K562 (cell line): ENCODE measurements around the gene SPTLC3. TPM values are rescaled to one million over a fixed set of nuclear protein-coding genes. Genes with fewer than 3 reads are reported as not detected.
A peak's percentile ranks its signal among the peaks of the same experiment; 100 is the strongest.

Experiments
- ATAC-seq: fragments of 200-7000 bp; cut with Tn5 transposase; 3 replicates; pipeline ENCODE4 v1.9.1; 2020; ENCODE audit warnings: moderate library complexity
- BruUV-seq: library from RNA; stranded (reverse); fragments of 400-500 nt; replicated peaks from 2 replicates; lab custom pipeline; 2021; lab: Mats Ljungman, UMichigan
- CTCF ChIA-PET: fragments of 300-600 bp; formaldehyde crosslinking; extraction: SDS; loops from one replicate; lab custom pipeline; 2021; ENCODE audit warnings: low intra/inter-chr PET ratio; lab: Yijun Ruan, JAX
- POLR2A ChIA-PET: fragments of 300-600, 350-650 bp; sonication (Branson Sonifier 250); formaldehyde crosslinking; extraction: SDS; loops from one replicate; lab custom pipeline; 2021; ENCODE audit warnings: antibody characterized with exemption, inconsistent platforms; lab: Yijun Ruan, JAX
- DNase-seq, 4 experiments: peaks; one replicate each; pipeline versions ENCODE4 v3.0.0 to v3.0.0-alpha.2; 2011 to 2018; ENCODE audit warnings: low spot score in 3 of 4, mixed read lengths in 3 of 4; ENCODE audit errors: extremely low read depth in 1 of 4
- FAIRE-seq: peaks from 2 replicates; lab custom pipeline; 2011; peaks lifted over from hg19 to GRCh38; lab: Jason Lieb, UNC
- H2AFZ ChIP-seq: 2 replicates; pipeline ENCODE4 v1.6.0; 2011; ENCODE audit warnings: low read depth, low read length, control low read depth, inconsistent platforms
- H3K27ac ChIP-seq: fragments of 200-600 bp; 3 replicates; pipeline ENCODE4 v1.8.0; 2011; ENCODE audit warnings: low read depth, mild to moderate bottlenecking, control low read depth, inconsistent platforms, low read length, moderate library complexity, mixed read lengths; ENCODE audit errors: extremely low read depth
- H3K27me3 ChIP-seq, 2 experiments: fragments of 300-600 bp in 1 of 2; 2 replicates in 1 of 2; 3 replicates in 1 of 2; pipeline versions ENCODE4 v1.6.0 to v1.8.0; 2011; ENCODE audit warnings: inconsistent platforms in 2 of 2, low read length in 2 of 2, mild to moderate bottlenecking in 1 of 2, mixed read lengths in 1 of 2, moderate library complexity in 1 of 2; ENCODE audit not compliant: control insufficient read depth in 2 of 2, insufficient read depth in 2 of 2
- H3K36me3 ChIP-seq: fragments of 300-600 bp; 3 replicates; pipeline ENCODE4 v1.8.0; 2011; ENCODE audit warnings: mild to moderate bottlenecking, low read length, inconsistent platforms; ENCODE audit not compliant: control insufficient read depth, insufficient read depth
- H3K4me1 ChIP-seq, 2 experiments: fragments of 200-600 bp in 1 of 2; replicated peaks in 1 of 2; 2 replicates in 1 of 2; 3 replicates in 1 of 2; pipeline versions ENCODE4 v1.5.1 to v1.8.0; 2011; ENCODE audit warnings: inconsistent platforms in 2 of 2, low read length in 2 of 2, mild to moderate bottlenecking in 1 of 2, mixed read lengths in 1 of 2, moderate library complexity in 1 of 2; ENCODE audit not compliant: control insufficient read depth in 2 of 2, insufficient read depth in 2 of 2
- H3K4me2 ChIP-seq: 2 replicates; pipeline ENCODE4 v1.6.1; 2011; ENCODE audit warnings: low read length, control low read depth, inconsistent platforms, mixed read lengths; ENCODE audit not compliant: insufficient read depth
- H3K4me3 ChIP-seq: fragments of 200-600 bp; sonication (generic), shearing (Covaris generic); 2 replicates; pipeline ENCODE4 v1.5.1; 2016; ENCODE audit warnings: control low read depth, inconsistent platforms
- H3K79me2 ChIP-seq: fragments of 200-600 bp; 3 replicates; pipeline ENCODE4 v1.8.0; 2011; ENCODE audit warnings: low read length, inconsistent platforms; ENCODE audit not compliant: control insufficient read depth, insufficient read depth
- H3K9ac ChIP-seq, 2 experiments: 2 replicates each; pipeline versions ENCODE4 v1.6.0 to v1.6.1; 2011; ENCODE audit warnings: low read depth in 2 of 2, low read length in 2 of 2, control low read depth in 1 of 2, inconsistent platforms in 1 of 2, mild to moderate bottlenecking in 1 of 2, mixed read lengths in 1 of 2; ENCODE audit not compliant: insufficient read depth in 1 of 2
- H3K9me1 ChIP-seq: one replicate; pipeline ENCODE4 v1.6.0; 2011; ENCODE audit warnings: inconsistent platforms, mild to moderate bottlenecking, low read length, moderate library complexity; ENCODE audit not compliant: control insufficient read depth, insufficient read depth
- H3K9me3 ChIP-seq: replicated peaks from 2 replicates; pipeline ENCODE4 v1.5.1; 2011; ENCODE audit warnings: low read depth, low read length, inconsistent platforms; ENCODE audit not compliant: control insufficient read depth, insufficient read depth
- H4K20me1 ChIP-seq: replicated peaks from 2 replicates; pipeline ENCODE4 v1.6.1; 2011; ENCODE audit warnings: low read length, inconsistent platforms, mixed read lengths; ENCODE audit not compliant: control insufficient read depth, insufficient read depth
- CREB3 ChIP-seq: fragments of 450-650 bp; conservative IDR thresholded peaks from 2 replicates; pipeline ENCODE4 v1.6.1; 2016; ENCODE audit warnings: missing genetic modification characterization, low read depth, mild to moderate bottlenecking, missing compliant biosample characterization, moderate library complexity
- FIP1L1 ChIP-seq: fragments of 200-400 bp; formaldehyde crosslinking; IDR thresholded peaks from 2 replicates; pipeline ENCODE4 v1.6.1; 2018; ENCODE audit warnings: mild to moderate bottlenecking, low read depth, low read length; ENCODE audit not compliant: poor library complexity, severe bottlenecking
- FOXK1 ChIP-seq: sonication (generic); formaldehyde crosslinking; IDR thresholded peaks from 2 replicates; pipeline ENCODE4 v1.8.0; 2022; ENCODE audit warnings: missing genetic modification reagents, mild to moderate bottlenecking, borderline replicate concordance
- HDAC3 ChIP-seq: fragments of 450-650 bp; IDR thresholded peaks from 2 replicates; pipeline ENCODE4 v1.6.1; 2018; ENCODE audit warnings: borderline replicate concordance, mild to moderate bottlenecking, moderate library complexity; ENCODE audit not compliant: partially characterized antibody
- RUNX1 ChIP-seq: sonication (generic); IDR thresholded peaks from 2 replicates; pipeline ENCODE4 v1.6.1; 2016; ENCODE audit warnings: antibody characterized with exemption, low read depth
- STAG1 ChIP-seq: sonication (generic); formaldehyde crosslinking; IDR thresholded peaks from 2 replicates; pipeline ENCODE4 v1.5.0; 2020; ENCODE audit warnings: missing genetic modification reagents, borderline replicate concordance
- TEAD1 ChIP-seq, 2 experiments: fragments of 450-650 bp in 1 of 2; sonication (generic) in 1 of 2; formaldehyde crosslinking; IDR thresholded peaks; 2 replicates each; pipeline versions ENCODE4 v1.4.0 to v1.8.0; 2020 to 2022; ENCODE audit warnings: mild to moderate bottlenecking in 2 of 2, missing genetic modification reagents in 1 of 2
- WHSC1 ChIP-seq: IDR thresholded peaks from one replicate; pipeline ENCODE4 v1.6.1; 2012; ENCODE audit warnings: low read length, control low read depth, inconsistent platforms
- ZKSCAN3 ChIP-seq: fragments of 250-450 bp; sonication (Bioruptor Pico); IDR thresholded peaks from 2 replicates; pipeline ENCODE4 v1.4.0; 2020
- ZNF699 ChIP-seq: fragments of 250-450 bp; sonication (Bioruptor Pico); IDR thresholded peaks from 2 replicates; pipeline ENCODE4 v1.8.0; 2021; ENCODE audit warnings: mild to moderate bottlenecking, moderate library complexity; ENCODE audit not compliant: insufficient replicate concordance
- WGBS: fragments of 100-300 bp; shearing (Covaris generic); methylation state at CpG from one replicate; pipeline ENCODE4 v1.1.6; 2016; ENCODE audit warnings: low coverage, mixed read lengths; ENCODE audit not compliant: insufficient coverage; ENCODE audit errors: missing lambda C conversion rate; 5-methylcytosine and 5-hydroxymethylcytosine counted together
- in situ Hi-C: fragments of 300-500 bp; cut with MboI; formaldehyde crosslinking; loops from 4 replicates; pipeline ENCODE4 v1.15.0; 2018; ENCODE audit warnings: inconsistent platforms, mixed read lengths
- intact Hi-C: fragments of 100-400 bp; cut with micrococcal nuclease; formaldehyde crosslinking; loops from 2 replicates; pipeline ENCODE4 v1.14.2; 2022
- polyA plus RNA-seq, 8 experiments: library from polyadenylated mRNA; depleted of rRNA in 4 of 8; stranded (reverse) in 5 of 8; unstranded in 3 of 8; fragments of >200 nt; fragmentation: Nextera tagmentation in 2 of 8; fragmentation: Illumina TruSeq in 1 of 8; extraction: Ambion mirVana in 2 of 8; extraction: Trizol in 1 of 8; gene quantifications; 2 replicates each; pipeline versions ENCODE4 v1.2.1 to v1.2.3, GENCODE V29; 2011 to 2014; ENCODE audit warnings: inconsistent platforms in 1 of 8, missing spikeins in 1 of 8
- total RNA-seq, 7 experiments: library from RNA; depleted of rRNA in 6 of 7; stranded (reverse); fragments of >200 nt in 6 of 7; fragmentation: Illumina TruSeq in 2 of 7; extraction: Trizol in 2 of 7; gene quantifications; 2 replicates each; pipeline versions ENCODE4 v1.2.1 to v1.2.3, GENCODE V29; 2011 to 2021; ENCODE audit warnings: low replicate concordance in 1 of 7
- TF ChIP-seq, protein P1 (sequence below): sonication (generic); formaldehyde crosslinking; IDR thresholded peaks from 2 replicates; pipeline ENCODE4 v1.9.0; 2022; ENCODE audit warnings: mild to moderate bottlenecking, missing genetic modification reagents
- TF ChIP-seq, protein P2 (sequence below): sonication (generic); formaldehyde crosslinking; IDR thresholded peaks from 2 replicates; pipeline ENCODE4 v1.8.0; 2022; ENCODE audit warnings: mild to moderate bottlenecking, missing genetic modification reagents

Gene SPTLC3
- total and polyA plus RNA-seq, 9 of the 15 experiments (the other 6 are each of a cell fraction or from before 2014, with no cell fraction given): not detected

- ATAC-seq (no peak), FAIRE-seq (no peak), DNase-seq (no peak)
- Histone ChIP-seq H3K4me3 (no peak overlapping the region), H3K9me3 (no peaks in the 10 kb centered on the region), H4K20me1 (no peaks in the 10 kb centered on the region), H3K4me2 (no peak overlapping the region), H3K27me3 (no peaks in the 10 kb centered on the region), H3K4me1 (no peaks in the 10 kb centered on the region), H3K79me2 (no peaks in the 10 kb centered on the region), H3K9ac (no peak overlapping the region), H3K27ac (no peak overlapping the region), H3K9me1 (no peaks in the 10 kb centered on the region), H2AFZ (no peak overlapping the region), H3K36me3 (no peaks in the 10 kb centered on the region)
- in situ Hi-C loops (no loop called here), intact Hi-C loops (loop anchor here (1.0 to 10.0 kb wide), 3 partner anchors 144 to 936 kb away; no protein-coding TSS in a partner anchor)
- ChIA-PET POLR2A (no interaction called here), CTCF (no interaction called here)
- TF ChIP-seq TEAD1 (CRISPR knock-in tag; IDR thresholded peaks at IDR 0.05) (no peak), ZKSCAN3 (no peak), HDAC3 (no peak), RUNX1 (no peak)
- TF ChIP-seq, protein P1, sequence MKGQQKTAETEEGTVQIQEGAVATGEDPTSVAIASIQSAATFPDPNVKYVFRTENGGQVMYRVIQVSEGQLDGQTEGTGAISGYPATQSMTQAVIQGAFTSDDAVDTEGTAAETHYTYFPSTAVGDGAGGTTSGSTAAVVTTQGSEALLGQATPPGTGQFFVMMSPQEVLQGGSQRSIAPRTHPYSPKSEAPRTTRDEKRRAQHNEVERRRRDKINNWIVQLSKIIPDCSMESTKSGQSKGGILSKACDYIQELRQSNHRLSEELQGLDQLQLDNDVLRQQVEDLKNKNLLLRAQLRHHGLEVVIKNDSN: no peak
- no TSS peak for BruUV-seq
- 0% methylated on average over 1 of the region's 1 CpG for WGBS
These were observed 109.9 kb downstream of the SPTLC3 start for GRCh38 chr20:13118676-13119075.

GRCh38 chr20:13119583-13119982 is 110.8 kb downstream of the SPTLC3 start:
- intact Hi-C loops: loop anchor here (1.0 to 10.0 kb wide), 3 partner anchors 143 to 935 kb away; no protein-coding TSS in a partner anchor
- Histone ChIP-seq H3K27ac (no peak overlapping the region), H3K79me2 (no peaks in the 10 kb centered on the region), H3K36me3 (no peaks in the 10 kb centered on the region), H3K9me1 (no peaks in the 10 kb centered on the region), H3K4me2 (no peak overlapping the region), H3K9ac (no peak overlapping the region), H3K27me3 (no peaks in the 10 kb centered on the region), H3K4me1 (no peaks in the 10 kb centered on the region), H2AFZ (no peak overlapping the region), H4K20me1 (no peaks in the 10 kb centered on the region), H3K4me3 (no peak overlapping the region), H3K9me3 (no peaks in the 10 kb centered on the region)
- in situ Hi-C loops: no loop called here
- ChIA-PET POLR2A (no interaction called here), CTCF (interaction anchor here (0.9 kb wide), 1 partner anchor 936 kb away, joined by 4 read pairs; no protein-coding TSS in a partner anchor)
- FAIRE-seq: peak; percentile 49
- ATAC-seq: peak; percentile 86
- WGBS: 2% methylated on average over 6 of the region's 6 CpGs
- peak; percentile 13 to 44 (median 38) for DNase-seq
- BruUV-seq: no TSS peak
- peak; percentile 59; the same call in 1 of the 2 replicates for TF ChIP-seq STAG1 (CRISPR knock-in tag)
- no peak for TF ChIP-seq WHSC1
- TF ChIP-seq FOXK1 (CRISPR knock-in tag): no peak
- no peak for TF ChIP-seq FIP1L1
- no peak for TF ChIP-seq ZNF699
- TF ChIP-seq, protein P2, sequence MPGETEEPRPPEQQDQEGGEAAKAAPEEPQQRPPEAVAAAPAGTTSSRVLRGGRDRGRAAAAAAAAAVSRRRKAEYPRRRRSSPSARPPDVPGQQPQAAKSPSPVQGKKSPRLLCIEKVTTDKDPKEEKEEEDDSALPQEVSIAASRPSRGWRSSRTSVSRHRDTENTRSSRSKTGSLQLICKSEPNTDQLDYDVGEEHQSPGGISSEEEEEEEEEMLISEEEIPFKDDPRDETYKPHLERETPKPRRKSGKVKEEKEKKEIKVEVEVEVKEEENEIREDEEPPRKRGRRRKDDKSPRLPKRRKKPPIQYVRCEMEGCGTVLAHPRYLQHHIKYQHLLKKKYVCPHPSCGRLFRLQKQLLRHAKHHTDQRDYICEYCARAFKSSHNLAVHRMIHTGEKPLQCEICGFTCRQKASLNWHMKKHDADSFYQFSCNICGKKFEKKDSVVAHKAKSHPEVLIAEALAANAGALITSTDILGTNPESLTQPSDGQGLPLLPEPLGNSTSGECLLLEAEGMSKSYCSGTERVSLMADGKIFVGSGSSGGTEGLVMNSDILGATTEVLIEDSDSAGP (CRISPR knock-in tag): no peak
- no peak for TF ChIP-seq CREB3
